IMR-90 (cell line): ENCODE results near the gene OVOL1.

ENCODE experiments used
- BHLHE40 ChIP-seq: fragments of 150-350 bp; IDR thresholded peaks from 2 replicates; pipeline ENCODE4 v1.6.1; 2016; ENCODE audit warnings: mild to moderate bottlenecking, low read depth, low read length
- CEBPB ChIP-seq: IDR thresholded peaks from 2 replicates; pipeline ENCODE4 v1.6.1; 2012; ENCODE audit warnings: low read depth, low read length, improper control_type of control experiment
- CHD1 ChIP-seq: IDR thresholded peaks from 2 replicates; pipeline ENCODE4 v1.6.1; 2012; ENCODE audit warnings: low read depth, low read length, improper control_type of control experiment
- CTCF ChIP-seq: conservative IDR thresholded peaks from 2 replicates; pipeline ENCODE4 v1.5.1; 2012; ENCODE audit warnings: mild to moderate bottlenecking, low read depth, low read length, improper control_type of control experiment
- FOS ChIP-seq: fragments of 150-350 bp; IDR thresholded peaks from 2 replicates; pipeline ENCODE4 v1.6.1; 2016; ENCODE audit warnings: low read depth, low read length
- MXI1 ChIP-seq: IDR thresholded peaks from 2 replicates; pipeline ENCODE4 v1.6.1; 2012; ENCODE audit warnings: low read depth, mild to moderate bottlenecking, low read length, moderate library complexity, borderline replicate concordance
- POLR2A ChIP-seq: IDR thresholded peaks from 2 replicates; pipeline ENCODE4 v1.6.1; 2012; ENCODE audit warnings: mild to moderate bottlenecking, low read depth, low read length
- RAD21 ChIP-seq: IDR thresholded peaks from 2 replicates; pipeline ENCODE4 v1.6.1; 2012; ENCODE audit warnings: low read length, improper control_type of control experiment
- USF2 ChIP-seq: fragments of 150-350 bp; IDR thresholded peaks from 2 replicates; pipeline ENCODE4 v1.6.1; 2017; ENCODE audit warnings: mild to moderate bottlenecking, antibody characterized with exemption, low read length, low read depth

GRCh38 chr11:65798882-65799281 lies 12.0 kb downstream of the OVOL1 start:
- TF ChIP-seq CTCF (no peak), RAD21 (no peak), FOS (no peak), POLR2A (no peak), USF2 (no peak), BHLHE40 (no peak), CHD1 (no peak), MXI1 (no peak), CEBPB (no peak)
